Fibroblast of mammary gland (primary cell): Measurements from ENCODE around the gene CD160.

Source experiments
- DNase-seq: peaks from one replicate; pipeline ENCODE4 v3.0.0-alpha.2; 2010; ENCODE audit warnings: low read depth
- H3K4me3 ChIP-seq: 2 replicates; pipeline ENCODE4 v1.5.1; 2011; ENCODE audit warnings: low read depth, mild to moderate bottlenecking, low read length, moderate library complexity; ENCODE audit not compliant: control insufficient read depth
- CTCF ChIP-seq: conservative IDR thresholded peaks from 2 replicates; pipeline ENCODE4 v1.5.1; 2011; ENCODE audit warnings: low read depth, low read length, inconsistent platforms; ENCODE audit not compliant: control insufficient read depth, insufficient read depth

CD160 gene

GRCh38 chr1:145702826-145703225 lies 16.5 kb upstream of the CD160 start:
- DNase-seq, result no peak
- H3K4me3 ChIP-seq, result no peak overlapping the region
- no peak for TF ChIP-seq CTCF

- TF ChIP-seq CTCF, result no peak
- DNase-seq, result no peak
- H3K4me3 ChIP-seq, result no peak overlapping the region
Observed at GRCh38 chr1:145705622-145706021, 13.7 kb upstream of the CD160 start.

DNA sequence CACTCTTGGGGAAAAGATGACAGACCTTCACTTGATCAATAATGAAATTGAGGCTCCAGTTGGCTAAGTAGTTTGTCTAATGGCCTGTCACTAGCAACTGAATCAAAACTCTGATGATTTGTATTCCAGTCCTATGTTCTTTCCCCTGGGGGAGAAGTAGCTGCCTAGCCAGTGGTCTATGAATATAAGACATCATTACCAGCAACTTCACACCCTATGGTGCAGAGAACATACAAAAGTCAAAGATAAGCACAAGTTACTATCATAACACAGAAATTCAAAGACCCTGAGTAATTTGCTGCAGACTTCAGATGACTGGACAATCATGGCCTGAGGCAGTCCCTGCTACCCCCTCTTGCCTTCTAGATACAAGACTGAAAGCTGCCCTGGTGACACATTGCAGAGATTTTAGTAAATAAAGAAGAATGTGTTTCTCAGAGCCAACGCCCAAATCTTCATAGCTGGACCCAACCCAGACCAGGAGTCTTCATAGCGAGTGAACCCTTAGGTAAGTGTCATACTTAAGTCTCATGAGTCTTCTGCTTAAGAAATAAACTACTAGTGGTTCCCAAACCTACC lies 13.1 kb upstream of the CD160 start:
- no peak overlapping the region for H3K4me3 ChIP-seq
- no peak for TF ChIP-seq CTCF
- DNase-seq, result peak; percentile 16

GRCh38 chr1:145707183-145707867 lies 12.0 kb upstream of the CD160 start, which contains the start of gene PDZK1:
PDZK1 (minus strand) TSS chr1:145707368; CDS start chr1:145688021, 19,347 bp downstream.
- no peak within 1 kb of the TSS for H3K4me3 ChIP-seq
- DNase-seq, result no peak
- no peak for TF ChIP-seq CTCF

GRCh38 chr1:145708063-145708462 lies 11.2 kb upstream of the CD160 start:
- DNase-seq, result peak; percentile 18
- no peak for TF ChIP-seq CTCF
- H3K4me3 ChIP-seq, result no peak overlapping the region

DNA sequence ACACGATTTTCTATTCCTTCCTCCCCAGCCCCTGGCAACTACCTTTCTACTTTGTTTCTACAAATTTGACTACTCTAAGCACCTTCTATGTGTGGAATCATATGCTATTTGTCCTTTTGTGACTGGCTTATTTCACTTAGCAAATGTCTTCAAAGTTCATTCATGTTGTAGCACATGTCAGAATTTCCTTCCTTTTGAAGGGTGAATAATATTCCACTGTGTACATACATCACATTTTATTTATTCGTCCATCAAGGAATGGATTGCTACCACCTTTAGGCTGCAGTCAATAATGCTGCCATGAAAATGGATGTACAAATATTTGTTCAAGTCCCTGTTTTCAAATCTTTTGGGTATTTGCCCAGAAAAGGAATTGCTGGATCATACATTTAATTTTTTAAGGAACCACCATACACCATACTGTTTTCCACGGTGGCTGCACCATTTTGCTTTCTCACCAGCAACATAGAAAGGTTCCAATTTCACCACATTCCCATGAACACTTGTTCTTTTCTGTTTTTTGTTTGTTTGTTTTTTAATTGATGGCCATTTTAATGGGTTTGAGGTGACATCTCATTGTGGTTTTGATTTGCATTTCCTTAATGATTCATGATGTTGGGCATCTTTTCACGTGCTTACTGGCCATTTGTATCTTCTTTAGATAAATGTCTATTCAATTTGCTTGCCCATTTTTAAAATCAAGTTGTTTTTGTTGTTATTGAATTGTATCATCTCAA lies 8.8 kb upstream of the CD160 start:
- no peak for DNase-seq
- H3K4me3 ChIP-seq, result no peak overlapping the region
- no peak for TF ChIP-seq CTCF
